ENCODE results near the gene NFE2L3.
"Not testable (repeated sequence)": the region's sequence is repeated elsewhere in the genome, so short reads cannot be mapped to it uniquely, and the experiment has no call there.

The NFE2L3 gene

GRCh38 chr7:26169271-26169670 is 17.3 kb downstream of the NFE2L3 start:
- DNase-seq = no peak

- DNase-seq = no peak
Observed at GRCh38 chr7:26170663-26171062, 18.7 kb downstream of the NFE2L3 start.

- no peak for DNase-seq
Observed at GRCh38 chr7:26171601-26172000, 19.6 kb downstream of the NFE2L3 start.

- no peak for DNase-seq
Observed at GRCh38 chr7:26172048-26172447, 20.1 kb downstream of the NFE2L3 start.

GRCh38 chr7:26175903-26176302 is 23.9 kb downstream of the NFE2L3 start:
- DNase-seq = not testable (repeated sequence)

GRCh38 chr7:26176696-26177095 is 24.7 kb downstream of the NFE2L3 start:
- not testable (repeated sequence) for DNase-seq

- DNase-seq = not testable (repeated sequence)
Observed at GRCh38 chr7:26177269-26177668, 25.3 kb downstream of the NFE2L3 start.

GRCh38 chr7:26178272-26178960 is 26.4 kb downstream of the NFE2L3 start:
- DNase-seq = no peak

GRCh38 chr7:26179422-26179821 is 27.4 kb downstream of the NFE2L3 start:
- DNase-seq = no peak

- no peak for DNase-seq
Observed at GRCh38 chr7:26179826-26180497, 28.0 kb downstream of the NFE2L3 start.

- no peak for DNase-seq
Observed at GRCh38 chr7:26180792-26181198, 28.8 kb downstream of the NFE2L3 start.

GRCh38 chr7:26181474-26182227 is 29.7 kb downstream of the NFE2L3 start:
- no peak for DNase-seq

GRCh38 chr7:26182283-26182682 is 30.3 kb downstream of the NFE2L3 start:
- no peak for DNase-seq

- no peak for DNase-seq
Observed at GRCh38 chr7:26182706-26183105, 30.7 kb downstream of the NFE2L3 start.

- no peak for DNase-seq
Observed at GRCh38 chr7:26183545-26184280, 31.7 kb downstream of the NFE2L3 start.

- DNase-seq = not testable (repeated sequence)
Observed at GRCh38 chr7:26184281-26185101, 32.5 kb downstream of the NFE2L3 start.

GRCh38 chr7:26185131-26185843 is 33.3 kb downstream of the NFE2L3 start:
- DNase-seq = no peak

GRCh38 chr7:26185844-26186180 is 33.8 kb downstream of the NFE2L3 start:
- DNase-seq = no peak

GRCh38 chr7:26186364-26187311 is 34.6 kb downstream of the NFE2L3 start:
- DNase-seq = no peak
